ENCODE results near the gene KRT24.
"Not testable (repeated sequence)": the region's sequence is repeated elsewhere in the genome, so short reads cannot be mapped to it uniquely, and the experiment has no call there.

The KRT24 gene

GRCh38 chr17:40703652-40704051, at the start of gene KRT24:
Gene KRT24 (minus strand): TSS chr17:40703752. CDS start chr17:40703693, 59 bp downstream.
- no peak for DNase-seq (ENCODE audit: low spot score)

- no peak for DNase-seq (ENCODE audit: low spot score)
Observed at GRCh38 chr17:40751065-40751464, 47.5 kb upstream of the KRT24 start.

GRCh38 chr17:40750391-40750790, 46.8 kb upstream of the KRT24 start:
- no peak for DNase-seq (ENCODE audit: low spot score)

GRCh38 chr17:40748666-40749065, 45.1 kb upstream of the KRT24 start:
- DNase-seq (ENCODE audit: low spot score) = not testable (repeated sequence)

GRCh38 chr17:40738553-40738952, 35.0 kb upstream of the KRT24 start:
- no peak for DNase-seq (ENCODE audit: low spot score)

- no peak for DNase-seq (ENCODE audit: low spot score)
Observed at GRCh38 chr17:40735016-40735415, 31.5 kb upstream of the KRT24 start.

- DNase-seq (ENCODE audit: low spot score) = no peak
Observed at GRCh38 chr17:40734018-40734417, 30.5 kb upstream of the KRT24 start.

- no peak for DNase-seq (ENCODE audit: low spot score)
Observed at GRCh38 chr17:40730970-40731369, 27.4 kb upstream of the KRT24 start.

- no peak for DNase-seq (ENCODE audit: low spot score)
Observed at GRCh38 chr17:40727447-40728231, 24.1 kb upstream of the KRT24 start.

GRCh38 chr17:40726919-40727318, 23.4 kb upstream of the KRT24 start:
- DNase-seq (ENCODE audit: low spot score) = no peak

GRCh38 chr17:40724656-40725055, 21.1 kb upstream of the KRT24 start:
- DNase-seq (ENCODE audit: low spot score) = no peak

GRCh38 chr17:40722241-40722640, 18.7 kb upstream of the KRT24 start:
- no peak for DNase-seq (ENCODE audit: low spot score)

- DNase-seq (ENCODE audit: low spot score) = no peak
Observed at GRCh38 chr17:40720899-40721298, 17.3 kb upstream of the KRT24 start.

- no peak for DNase-seq (ENCODE audit: low spot score)
Observed at GRCh38 chr17:40718930-40719329, 15.4 kb upstream of the KRT24 start.

GRCh38 chr17:40717776-40718175, 14.2 kb upstream of the KRT24 start:
- no peak for DNase-seq (ENCODE audit: low spot score)

- DNase-seq (ENCODE audit: low spot score) = no peak
Observed at GRCh38 chr17:40714473-40714872, 10.9 kb upstream of the KRT24 start.

GRCh38 chr17:40707745-40708144, 4.2 kb upstream of the KRT24 start:
- no peak for DNase-seq (ENCODE audit: low spot score)

GRCh38 chr17:40705584-40705983, 2.0 kb upstream of the KRT24 start:
- no peak for DNase-seq (ENCODE audit: low spot score)

- no peak for DNase-seq (ENCODE audit: low spot score)
Observed at GRCh38 chr17:40702271-40702670, 1.3 kb downstream of the KRT24 start.

- DNase-seq (ENCODE audit: low spot score) = no peak
Observed at GRCh38 chr17:40699853-40700252, 3.7 kb downstream of the KRT24 start.

GRCh38 chr17:40699371-40699770, 4.2 kb downstream of the KRT24 start:
- DNase-seq (ENCODE audit: low spot score) = no peak

- DNase-seq (ENCODE audit: low spot score) = no peak
Observed at GRCh38 chr17:40697297-40697696, 6.3 kb downstream of the KRT24 start.

GRCh38 chr17:40696651-40697072, 6.9 kb downstream of the KRT24 start:
- no peak for DNase-seq (ENCODE audit: low spot score)

GRCh38 chr17:40695874-40696472, 7.6 kb downstream of the KRT24 start:
- no peak for DNase-seq (ENCODE audit: low spot score)
